B cell (primary cell): ENCODE results near the gene CDK13.
"Not testable (repeated sequence)": the region's sequence is repeated elsewhere in the genome, so short reads cannot be mapped to it uniquely, and the experiment has no call there.

Experiments
- CTCF ChIP-seq: fragments of 200-600 bp; IDR thresholded peaks from one replicate; pipeline ENCODE4 v1.8.0; 2022; ENCODE audit warnings: antibody characterized with exemption, mild to moderate bottlenecking
- EZH2 ChIP-seq: IDR thresholded peaks from 2 replicates; pipeline ENCODE4 v1.6.1; 2012; ENCODE audit warnings: borderline replicate concordance, low read depth, mild to moderate bottlenecking, moderate library complexity, low read length; ENCODE audit not compliant: insufficient read depth, poor library complexity, severe bottlenecking

GRCh38 chr7:40118201-40118600 lies 168.1 kb downstream of the CDK13 start:
- TF ChIP-seq CTCF, EZH2: not testable (repeated sequence)
